Muscle layer of duodenum (tissue), 2 donors: Measurements from ENCODE around the gene GATB.

ENCODE experiments used
- H3K27ac ChIP-seq: one replicate; pipeline ENCODE4 v1.7.0; 2013; ENCODE audit warnings: mild to moderate bottlenecking, low read length
- H3K27me3 ChIP-seq: one replicate; pipeline ENCODE4 v1.7.0; 2013; ENCODE audit warnings: low read depth, mild to moderate bottlenecking, control low read depth, low read length
- H3K36me3 ChIP-seq, 2 donors: one replicate each; pipeline ENCODE4 v1.7.0; 2013; ENCODE audit warnings: low read length in 2 of 2, control low read depth in 1 of 2, mild to moderate bottlenecking in 1 of 2; ENCODE audit not compliant: insufficient read depth in 2 of 2, control insufficient read depth in 1 of 2
- H3K4me1 ChIP-seq, 2 donors: one replicate each; pipeline ENCODE4 v1.7.0; 2013; ENCODE audit warnings: low read length in 2 of 2, mild to moderate bottlenecking in 2 of 2, control low read depth in 1 of 2, moderate library complexity in 1 of 2; ENCODE audit not compliant: insufficient read depth in 2 of 2, control insufficient read depth in 1 of 2
- H3K4me3 ChIP-seq, 2 donors: one replicate each; pipeline ENCODE4 v1.7.0; 2013; ENCODE audit warnings: low read length in 2 of 2, low read depth in 1 of 2, mild to moderate bottlenecking in 1 of 2
- H3K9me3 ChIP-seq, 2 donors: one replicate each; pipeline ENCODE4 v1.7.0; 2013; ENCODE audit warnings: low read length in 2 of 2, control low read depth in 1 of 2, mild to moderate bottlenecking in 1 of 2; ENCODE audit not compliant: control insufficient read depth in 1 of 2
- donor health status: healthy.

Gene GATB

DNA sequence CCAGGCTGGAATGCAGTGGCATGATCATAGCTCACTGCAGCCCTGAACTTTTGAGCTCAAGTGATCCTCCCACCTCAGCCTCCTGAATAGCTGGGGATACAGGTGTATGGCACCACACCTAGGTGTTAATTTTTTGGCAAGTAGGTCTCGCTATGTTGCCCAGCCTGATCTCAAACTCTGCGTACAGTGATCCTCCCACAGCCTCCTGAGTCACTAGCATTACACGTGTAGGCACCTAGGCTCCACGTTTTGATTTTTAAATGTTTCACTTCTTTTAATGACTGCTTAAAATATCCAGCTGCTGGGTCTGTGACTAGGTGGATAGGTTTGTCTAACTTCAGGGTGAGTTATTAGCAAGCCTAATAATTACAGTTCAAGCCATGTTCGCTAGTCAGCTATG lies 44.5 kb downstream of the GATB start:
- no peak overlapping the region for H3K27ac ChIP-seq
- H3K9me3 ChIP-seq, result no peaks in the 10 kb centered on the region
- no peak overlapping the region for H3K4me3 ChIP-seq
- no peaks in the 10 kb centered on the region for H3K27me3 ChIP-seq
- H3K36me3 ChIP-seq, result peaks cover 4% of the 10 kb centered on the region in 2 donors
- no peaks in the 10 kb centered on the region for H3K4me1 ChIP-seq

DNA sequence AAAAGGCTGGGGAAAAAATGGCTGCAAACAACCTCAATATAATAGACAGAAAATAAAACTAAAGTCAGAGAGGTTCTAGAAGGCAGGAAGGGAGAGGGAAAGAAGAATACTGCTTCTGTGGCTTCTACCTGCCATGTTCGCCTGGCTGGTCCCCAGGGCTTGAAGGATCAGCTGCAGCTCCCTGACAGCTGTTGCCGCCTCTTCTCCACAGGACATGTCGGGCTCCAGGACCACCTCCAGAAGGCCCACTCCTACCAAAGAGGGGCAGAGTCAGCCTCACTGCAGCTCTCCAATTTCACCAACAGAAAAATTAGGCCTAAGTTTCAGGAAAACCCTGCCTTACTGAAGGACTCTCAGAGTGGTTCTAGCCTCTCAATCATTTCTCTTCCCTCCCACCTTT lies 44.9 kb downstream of the GATB start:
- Histone ChIP-seq H3K27me3 (no peaks in the 10 kb centered on the region), H3K4me3 (no peak overlapping the region), H3K27ac (no peak overlapping the region), H3K4me1 (no peaks in the 10 kb centered on the region), H3K9me3 (no peaks in the 10 kb centered on the region), H3K36me3 (peaks cover 4% of the 10 kb centered on the region in 2 donors)

DNA sequence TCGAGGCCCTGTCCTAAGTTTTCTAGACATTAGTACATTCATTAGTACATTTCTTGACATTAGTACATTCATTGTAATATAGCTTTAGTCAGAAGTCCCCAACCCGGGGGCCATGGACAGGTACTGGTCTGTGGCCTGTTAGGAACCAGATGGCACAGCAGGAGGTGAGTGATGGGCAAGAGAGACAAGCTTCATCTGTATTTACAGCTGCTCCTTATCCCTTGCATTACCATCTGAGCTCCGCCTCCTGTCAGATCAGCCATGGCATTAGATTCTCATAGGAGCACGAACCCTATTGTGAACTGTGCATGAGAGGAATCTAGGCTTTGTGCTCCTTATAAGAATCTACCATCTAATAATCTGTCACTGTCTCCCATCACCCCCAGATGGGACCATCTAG lies 48.0 kb downstream of the GATB start:
- Histone ChIP-seq H3K36me3 (peaks cover 2 to 7% of the 10 kb centered on the region in 2 donors), H3K4me1 (no peaks in the 10 kb centered on the region), H3K27me3 (no peaks in the 10 kb centered on the region), H3K27ac (no peak overlapping the region), H3K4me3 (no peak overlapping the region), H3K9me3 (no peaks in the 10 kb centered on the region)

DNA sequence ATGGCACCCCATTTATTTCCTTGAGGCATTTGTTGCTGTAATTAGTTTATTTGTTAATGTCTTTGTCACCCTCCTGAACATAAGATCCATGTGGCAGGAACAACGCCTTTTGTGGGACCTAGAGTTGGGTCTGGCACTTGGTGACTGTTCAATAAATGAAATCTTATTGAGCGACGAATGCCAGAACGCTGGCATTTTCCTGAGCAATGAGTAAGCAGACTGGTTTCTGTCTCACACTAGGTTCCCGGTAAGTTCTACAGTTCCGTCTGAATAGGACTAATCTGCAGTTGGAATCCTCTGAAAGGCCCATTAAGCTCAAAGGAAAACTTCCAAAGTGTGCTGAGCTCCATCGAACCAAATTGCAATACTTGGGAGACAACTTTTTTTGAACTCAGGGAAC lies 49.2 kb downstream of the GATB start:
- H3K4me1 ChIP-seq, result no peaks in the 10 kb centered on the region
- H3K36me3 ChIP-seq, result peaks cover 6 to 11% of the 10 kb centered on the region in 2 donors

DNA sequence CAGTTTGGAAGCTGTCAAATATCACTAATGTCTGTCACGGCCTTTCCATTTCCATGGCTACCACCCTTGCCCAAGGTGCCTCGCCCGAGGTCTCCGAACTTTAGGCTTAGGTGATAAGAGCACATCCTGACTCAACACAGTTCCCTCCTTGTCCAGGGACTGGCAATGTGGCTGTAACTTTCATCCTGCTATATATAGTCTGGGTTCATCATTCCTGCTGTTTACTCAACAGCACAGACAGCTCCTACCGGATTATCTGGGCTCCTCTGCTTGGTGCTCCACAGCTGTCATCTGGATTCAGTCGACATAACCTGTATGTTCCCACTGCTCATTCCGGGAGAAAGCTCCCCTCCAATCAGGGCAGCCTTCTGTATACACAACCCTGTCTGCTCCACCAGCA lies 51.2 kb downstream of the GATB start:
- Histone ChIP-seq H3K9me3 (no peaks in the 10 kb centered on the region), H3K27ac (no peak overlapping the region), H3K27me3 (no peaks in the 10 kb centered on the region), H3K4me3 (no peak overlapping the region), H3K4me1 (no peaks in the 10 kb centered on the region), H3K36me3 (peaks cover 11 to 14% of the 10 kb centered on the region in 2 donors)

More for the DNA sequence above, 49.2 kb downstream of the GATB start:
- H3K9me3 ChIP-seq, result no peaks in the 10 kb centered on the region
- no peaks in the 10 kb centered on the region for H3K27me3 ChIP-seq
- H3K4me3 ChIP-seq, result no peak overlapping the region
- no peak overlapping the region for H3K27ac ChIP-seq

DNA sequence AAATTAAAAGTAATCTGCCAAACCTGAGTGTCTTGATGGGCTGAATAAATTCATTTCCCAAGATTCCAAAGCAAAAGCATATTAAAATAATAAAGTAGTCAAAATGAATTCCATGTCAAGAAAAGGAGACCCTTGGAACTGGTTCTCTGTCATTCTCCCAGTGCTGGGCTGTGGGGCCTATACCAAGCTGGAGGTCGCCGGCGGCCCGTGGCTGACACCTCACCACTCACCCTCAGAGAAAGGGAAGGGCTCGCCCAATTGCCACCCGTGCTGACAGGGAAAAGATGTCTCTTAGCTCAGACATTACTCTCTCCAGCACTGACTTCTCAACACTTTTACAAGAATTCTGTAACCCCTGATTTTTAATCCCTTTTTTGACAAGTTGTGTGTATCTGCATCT lies 51.7 kb downstream of the GATB start:
- no peaks in the 10 kb centered on the region for H3K9me3 ChIP-seq
- H3K36me3 ChIP-seq, result peaks cover 10 to 14% of the 10 kb centered on the region in 2 donors
- H3K27ac ChIP-seq, result no peak overlapping the region
- H3K4me1 ChIP-seq, result no peaks in the 10 kb centered on the region
- H3K27me3 ChIP-seq, result no peaks in the 10 kb centered on the region
- H3K4me3 ChIP-seq, result no peak overlapping the region

DNA sequence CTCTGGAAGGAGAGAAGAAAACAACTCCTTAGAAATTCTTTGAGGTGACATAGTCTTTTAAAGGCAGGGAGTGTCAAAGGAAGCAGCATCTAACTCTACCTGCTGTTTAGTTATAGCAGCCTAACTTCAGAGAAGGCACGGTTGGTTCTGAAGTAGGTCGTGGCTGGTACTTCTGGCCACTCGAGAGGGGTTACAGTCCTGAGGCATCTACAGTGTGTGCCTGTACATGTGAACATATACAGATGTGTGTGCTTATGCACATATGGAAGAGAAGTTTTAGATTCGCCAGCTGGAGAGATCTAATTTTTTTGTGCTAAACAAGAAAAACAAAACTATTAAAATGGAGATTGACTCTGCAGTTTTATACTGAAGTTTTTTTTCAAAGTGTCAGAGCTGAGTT lies 52.7 kb downstream of the GATB start:
- H3K9me3 ChIP-seq, result no peaks in the 10 kb centered on the region
- no peak overlapping the region for H3K4me3 ChIP-seq
- no peaks in the 10 kb centered on the region for H3K27me3 ChIP-seq
- no peaks in the 10 kb centered on the region for H3K4me1 ChIP-seq
- H3K36me3 ChIP-seq, result peaks cover 13 to 14% of the 10 kb centered on the region in 2 donors
- no peak overlapping the region for H3K27ac ChIP-seq

DNA sequence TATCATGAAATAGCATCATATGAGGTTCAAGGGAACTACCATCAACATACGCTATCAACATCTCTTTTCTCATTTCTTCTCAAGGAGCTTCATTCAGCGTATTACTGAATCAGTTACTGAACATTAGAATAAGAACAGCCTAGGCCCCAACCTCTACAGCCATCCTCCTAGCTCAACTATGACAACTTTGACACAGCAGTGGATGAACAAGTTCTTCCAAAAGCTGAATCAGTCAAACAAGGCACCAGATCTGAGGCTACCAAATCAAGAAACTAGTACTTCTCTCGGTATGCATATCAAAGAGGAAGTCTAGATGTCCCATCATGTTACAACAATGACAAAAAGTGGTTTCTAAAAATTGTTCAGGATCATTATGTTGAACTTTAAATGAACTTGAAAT lies 57.4 kb downstream of the GATB start:
- H3K27me3 ChIP-seq, result no peaks in the 10 kb centered on the region
- no peak overlapping the region for H3K27ac ChIP-seq
- H3K36me3 ChIP-seq, result peaks cover 19 to 37% of the 10 kb centered on the region in 2 donors
- H3K9me3 ChIP-seq, result no peaks in the 10 kb centered on the region
- H3K4me3 ChIP-seq, result no peak overlapping the region
- no peaks in the 10 kb centered on the region for H3K4me1 ChIP-seq

DNA sequence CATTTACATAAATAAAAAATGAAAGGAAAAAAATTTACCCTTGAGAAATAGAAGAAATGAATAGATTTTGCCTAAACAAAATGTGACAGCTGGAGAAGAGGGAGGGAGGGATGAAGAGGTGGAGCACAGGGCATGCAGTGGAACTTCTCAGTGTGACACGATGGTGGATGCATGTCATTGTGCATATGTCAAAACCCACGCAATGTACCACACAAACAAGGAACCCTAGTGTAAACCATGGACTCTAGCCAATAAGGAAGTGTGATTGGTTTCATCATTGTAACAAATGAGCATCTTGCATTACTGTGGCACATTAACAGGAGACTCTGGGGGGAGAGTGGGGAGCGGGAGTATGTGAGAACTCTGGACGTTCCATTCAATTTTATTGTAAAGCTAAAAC lies 58.6 kb downstream of the GATB start:
- Histone ChIP-seq H3K27ac (no peak overlapping the region), H3K9me3 (no peaks in the 10 kb centered on the region), H3K27me3 (no peaks in the 10 kb centered on the region), H3K4me1 (no peaks in the 10 kb centered on the region), H3K36me3 (peaks cover 11 to 31% of the 10 kb centered on the region in 2 donors), H3K4me3 (no peak overlapping the region)

DNA sequence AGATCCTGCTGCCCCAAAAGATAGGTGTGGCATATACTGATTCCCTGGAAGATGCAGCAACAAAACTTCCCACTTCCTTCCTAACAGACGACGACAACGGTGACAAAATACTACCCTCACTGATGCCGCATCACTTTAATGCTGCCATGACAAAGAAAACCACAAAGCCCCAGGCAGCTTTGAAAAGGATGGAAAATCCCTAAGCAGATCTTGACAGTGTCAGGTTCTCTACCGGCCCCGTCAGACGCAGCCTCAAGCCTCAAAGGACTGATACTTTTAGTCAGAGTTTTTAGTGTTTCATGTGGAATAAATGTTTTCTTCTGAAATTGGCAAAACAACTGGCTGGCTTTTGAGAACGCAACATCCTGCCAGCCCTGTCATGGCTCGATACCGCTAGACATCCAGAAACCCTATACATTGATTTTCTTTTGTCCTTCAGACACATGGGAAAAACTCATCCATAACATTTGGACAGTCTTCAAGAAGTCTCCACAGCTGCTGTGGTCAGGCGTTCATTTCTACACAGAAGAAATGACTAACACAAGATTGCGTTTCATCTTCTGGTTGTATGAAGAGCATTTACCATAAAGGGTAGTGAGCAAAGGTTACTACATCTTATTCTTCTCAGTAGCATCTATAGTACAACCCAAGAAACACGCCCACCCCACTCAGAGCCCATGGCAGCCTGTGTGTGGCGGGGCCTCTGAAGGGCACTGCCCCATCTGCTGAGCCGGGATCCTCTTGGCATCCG lies 60.1 kb downstream of the GATB start:
- H3K36me3 ChIP-seq, result peaks cover 11 to 28% of the 10 kb centered on the region in 2 donors
- H3K9me3 ChIP-seq, result no peaks in the 10 kb centered on the region
- H3K27me3 ChIP-seq, result no peaks in the 10 kb centered on the region
- H3K4me1 ChIP-seq, result no peaks in the 10 kb centered on the region
- H3K4me3 ChIP-seq, result no peak overlapping the region
- no peak overlapping the region for H3K27ac ChIP-seq

DNA sequence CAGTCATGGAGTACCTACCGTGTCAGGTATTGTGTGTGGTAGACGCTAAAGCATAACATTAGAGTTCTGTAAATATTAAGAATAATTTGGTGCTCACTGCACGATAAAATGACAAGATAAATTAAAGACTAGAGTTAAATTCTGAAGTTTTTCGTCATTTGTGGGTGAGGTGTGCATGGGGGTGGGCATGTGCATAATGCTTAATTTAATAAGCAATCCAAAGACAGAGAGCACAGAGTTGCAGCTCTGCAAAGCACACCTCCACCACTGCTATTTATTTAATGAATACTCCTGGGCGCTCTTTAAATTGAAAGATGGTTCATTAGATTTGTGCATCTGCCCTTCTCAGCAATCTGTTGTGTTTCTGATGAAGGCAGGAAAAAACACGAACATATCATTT lies 62.6 kb downstream of the GATB start:
- Histone ChIP-seq H3K27me3 (no peaks in the 10 kb centered on the region), H3K9me3 (no peaks in the 10 kb centered on the region), H3K4me1 (no peaks in the 10 kb centered on the region), H3K4me3 (no peak overlapping the region), H3K27ac (no peak overlapping the region), H3K36me3 (peaks cover 6 to 28% of the 10 kb centered on the region in 2 donors)
